ENCODE measurements around the gene NUP205.
A peak's percentile ranks its signal among the peaks of the same experiment; 100 is the strongest.

NUP205 gene

DNA sequence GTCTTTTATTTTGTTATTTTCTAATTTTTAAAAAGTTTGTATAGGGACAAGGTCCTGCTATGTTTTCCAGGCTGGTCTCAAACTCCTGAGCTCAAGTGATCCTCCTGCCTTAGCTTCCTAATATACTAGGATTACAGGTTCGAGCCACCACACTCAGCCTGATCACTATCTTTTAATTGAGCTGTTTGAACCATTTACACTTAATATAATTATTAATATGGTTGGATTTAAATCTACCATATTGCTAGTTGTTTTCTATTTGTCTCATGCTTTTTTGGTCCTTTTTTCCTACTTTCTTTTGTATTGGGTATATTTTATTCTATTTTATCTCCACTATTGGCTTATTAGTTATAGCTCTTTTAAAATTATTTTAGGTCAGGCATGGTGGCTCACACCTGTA lies 34.6 kb upstream of the NUP205 start:
- Mint-ChIP-seq H3K27ac (no peak overlapping the region), H3K9me3 (no peaks in the 10 kb centered on the region), H3K36me3 (no peaks in the 10 kb centered on the region), H3K4me3 (no peak overlapping the region), H3K4me1 (no peaks in the 10 kb centered on the region)
- ATAC-seq, result no peak
- no peak for DNase-seq (ENCODE audit: low spot score in 2 of 2)

DNA sequence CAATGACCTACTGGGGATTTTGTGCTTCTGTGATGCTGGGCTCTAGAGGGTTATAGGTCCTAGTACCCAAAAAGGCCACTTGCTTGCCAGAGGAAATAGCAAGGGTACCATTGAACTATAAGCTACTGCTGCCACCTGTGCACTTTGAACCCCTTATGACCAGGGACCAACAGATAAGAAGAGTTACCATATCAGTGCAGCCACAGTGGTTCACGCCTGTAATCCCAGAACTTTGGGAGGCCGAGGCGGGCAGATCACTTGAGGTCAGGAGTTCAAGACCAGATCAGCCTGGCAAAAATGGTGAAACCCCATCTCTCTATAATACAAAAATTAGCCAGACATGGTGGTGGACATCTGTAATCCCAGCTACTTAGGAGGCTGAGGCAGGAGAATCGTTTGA lies 32.3 kb upstream of the NUP205 start:
- Mint-ChIP-seq H3K9me3 (no peaks in the 10 kb centered on the region), H3K4me3 (no peak overlapping the region), H3K36me3 (no peaks in the 10 kb centered on the region), H3K4me1 (no peaks in the 10 kb centered on the region), H3K27ac (no peak overlapping the region)
- DNase-seq (ENCODE audit: low spot score in 2 of 2) (no peak), ATAC-seq (no peak)

DNA sequence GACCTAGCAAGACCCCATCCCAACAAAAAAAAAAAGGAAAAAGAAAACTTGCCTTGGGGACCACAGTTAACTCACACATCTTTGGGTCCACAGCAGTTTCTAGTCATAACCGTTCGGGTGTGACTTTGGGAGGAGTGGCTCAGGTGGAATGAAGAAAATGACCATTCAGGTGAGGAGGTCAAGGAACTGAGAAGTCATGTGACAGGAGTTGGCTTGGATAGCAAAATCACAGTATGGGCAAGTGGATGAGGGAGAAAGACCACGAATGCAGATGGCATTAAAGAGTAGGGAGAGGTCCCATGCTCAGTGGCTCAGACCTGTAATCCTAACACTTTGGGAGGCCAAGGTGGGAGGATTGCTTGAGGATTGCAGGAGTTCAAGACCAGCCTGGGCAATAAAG lies 30.7 kb upstream of the NUP205 start:
- Mint-ChIP-seq H3K27ac (no peak overlapping the region), H3K9me3 (no peaks in the 10 kb centered on the region), H3K4me1 (no peaks in the 10 kb centered on the region), H3K4me3 (no peak overlapping the region), H3K36me3 (no peaks in the 10 kb centered on the region)
- DNase-seq (ENCODE audit: low spot score in 2 of 2) (no peak), ATAC-seq (no peak)

DNA sequence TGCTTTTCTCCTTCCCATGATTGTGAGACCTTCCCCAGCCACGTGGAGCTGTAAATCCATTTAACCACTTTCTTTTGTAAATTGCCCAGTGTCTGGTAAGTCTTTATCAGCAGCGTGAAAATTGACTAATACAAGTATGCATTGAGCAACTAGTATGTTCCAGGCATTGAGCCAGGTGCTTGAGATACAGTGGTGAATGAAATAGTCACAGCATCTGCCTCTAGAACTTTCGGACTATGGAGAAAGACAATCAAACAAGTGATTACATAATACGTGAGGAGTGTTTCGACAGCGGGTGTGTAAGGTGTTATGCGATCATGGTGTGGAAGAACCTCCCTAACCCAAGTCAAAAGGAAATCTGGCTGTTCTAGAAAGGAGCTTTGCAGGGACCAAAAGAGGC lies 21.6 kb upstream of the NUP205 start:
- Mint-ChIP-seq H3K27ac (no peak overlapping the region), H3K4me3 (no peak overlapping the region), H3K36me3 (no peaks in the 10 kb centered on the region), H3K9me3 (no peaks in the 10 kb centered on the region), H3K4me1 (no peaks in the 10 kb centered on the region)
- ATAC-seq (no peak), DNase-seq (ENCODE audit: low spot score in 2 of 2) (no peak)

DNA sequence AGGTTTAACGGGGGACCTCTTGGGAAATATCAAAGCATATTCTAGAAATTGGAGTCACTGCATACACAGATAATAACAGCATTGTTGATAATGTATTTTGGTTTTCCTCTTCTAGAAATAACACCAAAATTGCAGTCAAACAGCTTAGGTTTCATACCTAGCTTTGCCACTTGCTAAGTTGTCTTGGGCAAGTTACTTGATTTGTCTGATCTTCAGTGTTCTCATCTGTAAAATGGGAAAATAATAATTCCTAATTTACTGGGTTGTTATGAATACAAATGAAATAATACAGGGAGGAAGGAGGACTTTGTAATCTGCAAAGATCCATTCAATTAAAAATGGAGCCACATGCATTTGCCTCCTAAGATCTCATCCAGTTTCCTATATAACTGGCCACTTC lies 20.3 kb upstream of the NUP205 start:
- Mint-ChIP-seq H3K27ac (no peak overlapping the region), H3K36me3 (no peaks in the 10 kb centered on the region), H3K9me3 (no peaks in the 10 kb centered on the region), H3K4me3 (no peak overlapping the region), H3K4me1 (no peaks in the 10 kb centered on the region)
- no peak for DNase-seq (ENCODE audit: low spot score in 2 of 2)
- ATAC-seq, result no peak

DNA sequence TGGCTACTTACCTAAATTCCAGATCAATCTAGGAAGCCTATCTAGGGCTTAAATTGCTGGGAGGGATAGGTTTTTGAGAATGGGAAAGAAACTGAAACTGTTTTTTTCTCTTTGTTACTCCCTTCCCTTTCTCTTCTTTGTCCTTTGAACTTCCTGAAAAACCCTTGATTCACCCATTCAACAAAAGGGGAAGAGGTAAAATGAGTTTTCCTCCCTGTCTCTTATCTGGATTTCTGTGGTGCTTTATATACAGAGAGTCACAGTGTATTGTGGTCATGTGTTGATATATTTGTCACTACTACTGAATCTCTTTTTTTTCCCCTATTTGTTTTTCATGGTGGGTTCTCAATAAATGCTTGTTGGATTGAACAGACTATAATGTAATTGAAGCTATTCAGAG lies 19.8 kb upstream of the NUP205 start:
- ATAC-seq (no peak), DNase-seq (ENCODE audit: low spot score in 2 of 2) (no peak)
- Mint-ChIP-seq H3K4me1 (no peaks in the 10 kb centered on the region), H3K9me3 (no peaks in the 10 kb centered on the region), H3K4me3 (no peak overlapping the region), H3K27ac (no peak overlapping the region), H3K36me3 (no peaks in the 10 kb centered on the region)

DNA sequence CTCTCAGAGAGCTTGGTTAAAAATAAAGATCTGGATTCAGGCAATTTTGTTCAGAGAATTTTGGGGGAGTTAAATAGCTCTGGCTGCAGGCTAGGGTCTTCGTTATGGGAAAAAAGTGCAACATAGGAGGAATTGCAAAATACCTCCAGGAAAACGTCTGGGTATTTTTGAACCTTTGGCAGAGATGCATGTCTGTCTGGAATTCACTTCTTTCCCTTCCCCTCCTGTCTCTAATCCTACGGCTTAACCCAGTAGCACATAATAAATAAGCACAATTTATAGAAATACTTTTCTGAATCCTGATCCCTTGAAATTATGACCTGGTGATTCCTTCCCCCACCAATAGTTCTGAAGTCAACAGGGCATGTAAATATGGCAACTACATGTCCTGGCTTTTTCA lies 19.3 kb upstream of the NUP205 start:
- no peaks in the 10 kb centered on the region for H3K9me3 Mint-ChIP-seq
- H3K4me3 Mint-ChIP-seq, result no peak overlapping the region
- no peaks in the 10 kb centered on the region for H3K4me1 Mint-ChIP-seq
- ATAC-seq, result no peak
- no peaks in the 10 kb centered on the region for H3K36me3 Mint-ChIP-seq
- no peak for DNase-seq (ENCODE audit: low spot score in 2 of 2)
- H3K27ac Mint-ChIP-seq, result no peak overlapping the region

DNA sequence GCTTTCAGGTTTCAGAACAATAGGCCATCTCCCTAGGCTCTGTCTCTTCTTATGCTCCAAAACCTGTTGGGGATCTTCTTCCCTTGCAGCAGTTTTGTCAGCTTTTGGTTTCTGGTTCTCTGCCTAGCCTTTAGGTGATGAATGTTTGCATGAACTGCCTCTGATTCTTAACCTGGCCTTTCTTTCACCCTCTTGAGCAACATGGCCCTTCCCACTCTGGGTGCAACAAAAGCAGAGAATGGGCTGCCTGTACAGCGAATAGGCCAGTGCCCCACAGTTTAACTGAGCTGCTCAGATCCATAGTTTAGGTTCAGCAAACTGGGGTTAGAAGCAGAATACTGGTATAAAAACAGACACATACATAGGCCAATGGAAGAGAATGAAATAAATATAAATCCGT lies 18.1 kb upstream of the NUP205 start:
- Mint-ChIP-seq H3K4me1 (no peaks in the 10 kb centered on the region), H3K9me3 (no peaks in the 10 kb centered on the region), H3K27ac (no peak overlapping the region), H3K36me3 (no peaks in the 10 kb centered on the region), H3K4me3 (no peak overlapping the region)
- DNase-seq (ENCODE audit: low spot score in 2 of 2) (no peak), ATAC-seq (no peak)

DNA sequence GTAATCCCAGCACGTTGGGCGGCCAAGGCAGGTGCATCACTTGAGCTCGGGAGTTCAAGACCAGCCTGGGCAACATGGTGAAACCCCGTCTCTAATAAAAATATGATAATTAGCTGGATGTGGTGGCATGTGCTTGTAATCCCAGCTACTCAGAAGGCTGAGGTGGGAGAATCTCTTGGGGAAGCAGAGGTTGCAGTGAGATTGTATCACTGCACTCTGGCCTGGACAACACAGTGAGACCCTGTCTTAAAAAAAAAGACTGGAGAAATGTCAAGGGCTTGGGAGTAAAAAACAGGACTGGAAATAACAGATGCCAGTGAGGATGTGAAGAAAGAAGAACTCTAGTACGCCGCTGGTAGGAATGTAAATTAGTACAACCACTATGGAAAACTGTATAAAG lies 16.7 kb upstream of the NUP205 start:
- H3K4me3 Mint-ChIP-seq, result no peak overlapping the region
- ATAC-seq (no peak), DNase-seq (ENCODE audit: low spot score in 2 of 2) (no peak)
- H3K36me3 Mint-ChIP-seq, result no peaks in the 10 kb centered on the region
- no peaks in the 10 kb centered on the region for H3K9me3 Mint-ChIP-seq
- no peak overlapping the region for H3K27ac Mint-ChIP-seq
- no peaks in the 10 kb centered on the region for H3K4me1 Mint-ChIP-seq

DNA sequence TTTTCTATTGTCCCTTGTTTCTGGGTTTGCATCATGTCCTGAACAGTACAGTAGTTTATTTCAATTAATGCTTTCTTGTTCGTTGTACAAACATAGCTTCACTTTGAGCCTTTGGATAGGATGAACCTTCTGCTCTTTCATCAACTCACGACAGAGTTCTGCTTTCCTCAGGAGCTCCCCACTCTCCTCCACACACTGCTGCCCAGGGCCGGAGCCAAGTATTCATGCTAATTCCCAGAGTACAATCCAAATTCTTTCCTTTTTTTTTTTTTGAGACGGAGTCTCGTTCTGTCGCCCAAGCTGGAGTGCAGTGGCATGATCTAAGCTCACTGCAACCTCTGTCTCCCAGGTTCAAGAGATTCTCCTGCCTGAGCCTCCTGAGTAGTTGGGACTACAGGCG lies 7.5 kb upstream of the NUP205 start:
- DNase-seq (ENCODE audit: low spot score in 2 of 2) (no peak), ATAC-seq (no peak)
- Mint-ChIP-seq H3K9me3 (no peaks in the 10 kb centered on the region), H3K4me3 (no peak overlapping the region), H3K27ac (no peak overlapping the region), H3K4me1 (no peaks in the 10 kb centered on the region), H3K36me3 (no peaks in the 10 kb centered on the region)

DNA sequence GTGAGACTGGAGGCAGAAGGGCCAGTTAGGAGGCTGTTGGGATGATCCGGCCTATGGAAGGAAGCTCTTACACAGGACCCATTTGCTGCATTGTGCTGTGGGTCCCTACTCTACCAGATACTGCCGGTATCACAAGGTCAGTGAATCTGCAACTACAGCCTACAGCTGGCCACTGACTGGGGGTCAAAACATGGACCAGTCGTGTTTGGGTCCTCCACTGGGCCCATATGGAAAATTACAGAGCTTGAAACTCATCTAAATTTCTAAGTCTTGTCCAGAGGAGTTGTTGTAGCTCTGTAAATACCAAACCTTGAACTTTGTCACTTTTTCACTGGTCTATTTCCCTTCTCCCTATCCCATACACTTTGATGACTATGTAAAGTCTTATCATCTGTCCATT lies 5.6 kb upstream of the NUP205 start:
- Mint-ChIP-seq H3K4me3 (no peak overlapping the region), H3K9me3 (no peaks in the 10 kb centered on the region), H3K27ac (no peak overlapping the region), H3K36me3 (no peaks in the 10 kb centered on the region), H3K4me1 (no peaks in the 10 kb centered on the region)
- DNase-seq (ENCODE audit: low spot score in 2 of 2) (no peak), ATAC-seq (no peak)

DNA sequence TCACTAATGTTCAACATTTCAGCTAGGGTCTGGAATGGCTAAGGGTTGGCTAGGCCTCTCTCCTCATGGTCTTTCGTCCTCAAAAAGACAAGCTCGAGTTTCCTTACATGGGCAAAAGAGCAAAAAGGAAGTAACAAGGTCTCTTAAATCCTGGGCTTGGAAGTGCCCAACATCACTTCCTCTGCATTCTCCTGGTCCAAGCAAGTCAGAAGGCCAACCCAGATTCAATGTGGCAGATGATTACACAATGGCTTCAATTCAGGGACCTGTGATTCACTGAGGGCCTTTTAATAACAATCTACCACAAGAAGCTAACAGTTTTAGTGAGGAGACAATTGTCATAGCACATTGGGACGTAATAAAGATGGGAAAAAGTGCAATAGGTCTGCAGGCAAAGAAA lies 4.4 kb upstream of the NUP205 start:
- DNase-seq (ENCODE audit: low spot score in 2 of 2), result no peak
- Mint-ChIP-seq H3K4me1 (no peaks in the 10 kb centered on the region), H3K27ac (no peak overlapping the region), H3K36me3 (no peaks in the 10 kb centered on the region), H3K4me3 (no peak overlapping the region), H3K9me3 (no peaks in the 10 kb centered on the region)
- ATAC-seq, result no peak

DNA sequence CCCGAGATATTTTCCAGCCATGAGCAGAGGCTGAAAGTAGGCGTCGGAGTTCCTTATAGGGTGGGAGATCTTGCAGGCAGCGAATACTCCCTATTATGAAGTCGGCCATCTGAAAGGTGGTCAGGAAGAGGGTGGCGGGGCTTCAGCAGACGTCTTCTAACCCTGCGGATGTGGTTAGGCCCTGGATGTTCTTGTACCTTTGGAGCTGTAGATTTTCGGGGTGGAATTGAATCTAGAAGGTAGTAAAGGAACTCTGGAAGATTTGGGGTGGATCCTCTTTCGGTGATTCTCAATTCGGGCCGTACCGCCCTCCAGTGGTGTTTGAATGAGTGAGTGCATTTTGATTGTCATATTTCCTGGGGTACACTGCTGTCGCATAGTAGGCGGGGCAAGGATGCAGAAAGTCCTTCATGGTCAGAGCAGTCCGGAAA lies 635 bp downstream of the NUP205 start:
- DNase-seq (ENCODE audit: low spot score in 2 of 2), result peak; percentile 41 to 79
- peak; percentile 83 for ATAC-seq
- Mint-ChIP-seq H3K4me1 (peaks cover 21% of the 10 kb centered on the region), H3K9me3 (no peaks in the 10 kb centered on the region), H3K4me3 (no peak overlapping the region), H3K36me3 (peaks cover 24% of the 10 kb centered on the region), H3K27ac (no peak overlapping the region)

DNA sequence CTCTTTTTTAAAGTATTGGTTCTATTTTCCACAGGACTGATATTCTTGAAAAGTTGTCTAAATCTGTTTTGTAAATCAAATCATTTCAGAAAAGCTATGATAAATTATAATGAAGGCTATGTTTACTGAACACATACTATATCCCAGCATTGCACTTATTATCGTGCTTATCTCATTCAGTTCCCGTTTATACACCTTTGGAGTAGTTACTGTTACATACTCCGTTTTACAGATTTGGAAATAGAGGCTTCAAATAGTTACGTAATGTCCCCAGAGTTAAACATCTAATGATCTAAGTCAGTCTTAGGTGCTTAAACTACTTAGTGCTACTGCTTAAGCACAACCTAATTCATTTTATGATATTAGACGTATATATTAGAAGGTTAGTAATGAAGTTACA lies 1.2 kb downstream of the NUP205 start:
- no peak for ATAC-seq
- peaks cover 24% of the 10 kb centered on the region for H3K36me3 Mint-ChIP-seq

DNA sequence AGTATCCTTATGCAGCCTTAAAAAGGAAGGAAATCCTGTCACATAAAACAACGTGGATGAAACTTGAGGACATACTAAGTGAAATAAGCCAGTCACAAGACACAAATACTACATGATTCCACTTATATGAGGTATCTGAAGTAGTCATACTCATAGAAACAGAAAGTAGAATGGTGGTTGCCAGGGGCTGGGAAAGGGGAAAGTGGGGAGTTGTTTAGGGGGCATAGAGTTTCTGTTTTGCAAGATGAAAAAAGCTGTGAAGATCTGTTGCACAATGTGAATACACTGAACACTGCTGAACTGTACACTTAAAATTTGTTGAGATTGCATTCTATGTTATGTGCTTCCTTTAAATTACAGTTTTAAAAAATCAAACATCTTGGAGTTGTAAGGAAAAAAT lies 2.9 kb downstream of the NUP205 start:
- Mint-ChIP-seq H3K36me3 (peaks cover 40% of the 10 kb centered on the region), H3K4me1 (peaks cover 21% of the 10 kb centered on the region), H3K9me3 (no peaks in the 10 kb centered on the region), H3K4me3 (no peak overlapping the region), H3K27ac (no peak overlapping the region)
- DNase-seq (ENCODE audit: low spot score in 2 of 2) (no peak), ATAC-seq (no peak)

More for the DNA sequence above, 1.2 kb downstream of the NUP205 start:
- no peak for DNase-seq (ENCODE audit: low spot score in 2 of 2)
- Mint-ChIP-seq H3K27ac (no peak overlapping the region), H3K4me3 (no peak overlapping the region), H3K4me1 (peaks cover 21% of the 10 kb centered on the region), H3K9me3 (no peaks in the 10 kb centered on the region)

DNA sequence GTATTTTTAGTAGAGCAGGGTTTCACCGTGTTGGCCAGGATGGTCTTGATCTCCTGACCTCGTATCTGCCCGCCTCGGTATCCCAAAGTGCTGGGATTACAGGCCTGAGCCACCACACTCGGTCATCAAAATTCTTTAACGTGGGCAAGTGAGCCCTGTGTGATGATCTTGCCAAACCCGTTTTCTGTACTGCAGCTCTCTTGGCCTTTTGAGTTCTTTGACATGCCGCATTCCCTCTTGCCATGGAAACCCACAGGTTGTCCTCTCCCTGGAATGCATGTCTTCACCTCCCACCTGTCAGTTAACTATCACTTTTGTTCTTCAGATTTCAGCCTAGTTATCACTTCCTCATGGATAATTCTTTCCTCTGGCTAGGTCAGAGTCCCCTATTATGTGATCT lies 5.0 kb downstream of the NUP205 start:
- Mint-ChIP-seq H3K4me1 (peaks cover 21% of the 10 kb centered on the region), H3K9me3 (no peaks in the 10 kb centered on the region), H3K27ac (no peak overlapping the region), H3K4me3 (no peak overlapping the region), H3K36me3 (peaks cover 58% of the 10 kb centered on the region)
- ATAC-seq (no peak), DNase-seq (ENCODE audit: low spot score in 2 of 2) (no peak)

DNA sequence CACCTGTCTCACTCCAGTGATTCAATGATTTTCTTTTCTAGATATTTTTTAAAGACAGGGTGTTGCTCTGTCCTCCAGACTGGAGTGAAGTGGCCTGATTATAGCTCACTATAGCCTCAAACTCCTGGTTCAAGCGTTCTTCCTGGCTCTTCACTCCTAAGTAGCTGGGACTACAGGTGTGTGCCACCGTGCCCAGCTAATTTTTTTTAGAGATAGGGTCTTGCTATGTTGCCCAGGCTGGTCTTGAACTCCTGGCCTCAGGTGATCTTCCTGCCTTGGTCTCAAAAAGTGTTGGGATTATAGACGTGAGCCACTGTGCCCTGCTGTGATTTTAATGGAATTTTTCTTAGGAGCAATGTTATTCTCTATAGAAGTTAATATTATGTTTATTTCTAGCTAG lies 14.1 kb downstream of the NUP205 start:
- no peaks in the 10 kb centered on the region for H3K9me3 Mint-ChIP-seq
- peaks cover 12% of the 10 kb centered on the region for H3K4me1 Mint-ChIP-seq
- DNase-seq (ENCODE audit: low spot score in 2 of 2) (no peak), ATAC-seq (no peak)
- peaks cover 75% of the 10 kb centered on the region for H3K36me3 Mint-ChIP-seq
- no peak overlapping the region for H3K4me3 Mint-ChIP-seq
- no peak overlapping the region for H3K27ac Mint-ChIP-seq

All from stimulated activated effector memory CD8-positive, alpha-beta T cell treated with anti-CD3 and anti-CD28 coated beads, Interleukin-12 subunit alpha, Interleukin-12 subunit beta, amount 100 ng/mL, for 72 hours (primary cell).